IMR-90 (cell line): Measurements from ENCODE around the gene ZYG11B. TPM values are rescaled to one million over a fixed set of nuclear protein-coding genes. Genes with fewer than 3 reads are reported as not detected.

Experiments used
- ATAC-seq: fragments of 200-7000 bp; cut with Tn5 transposase; 2 replicates; pipeline ENCODE4 v1.9.1; 2020; ENCODE audit warnings: low read depth, mild to moderate bottlenecking, moderate library complexity
- BruUV-seq: library from RNA; stranded (reverse); fragments of 400-500 nt; replicated peaks from 2 replicates; lab custom pipeline; 2021; lab: Mats Ljungman, UMichigan
- CTCF ChIA-PET: fragments of 300-600 bp; formaldehyde crosslinking; extraction: SDS; loops from one replicate; lab custom pipeline; 2021; ENCODE audit warnings: antibody characterized with exemption; lab: Yijun Ruan, JAX
- POLR2A ChIA-PET: fragments of 300-600 bp; sonication (Branson Sonifier 250); formaldehyde crosslinking; loops from one replicate; lab custom pipeline; 2022; ENCODE audit warnings: antibody characterized with exemption; ENCODE audit not compliant: unreplicated experiment; lab: Charles Lee
- DNase-seq: peaks from one replicate; pipeline ENCODE4 v3.0.0; 2013
- H2AFZ ChIP-seq: replicated peaks from 2 replicates; pipeline ENCODE3; 2013; ENCODE audit warnings: low read length, mild to moderate bottlenecking; ENCODE audit not compliant: poor library complexity
- H2AK5ac ChIP-seq: 2 replicates; pipeline ENCODE4 v1.6.1; 2013; ENCODE audit warnings: low read depth, low read length, inconsistent platforms
- H2AK9ac ChIP-seq: replicated peaks from 2 replicates; pipeline ENCODE3; 2013; ENCODE audit warnings: mild to moderate bottlenecking, low read depth, low read length, moderate library complexity; ENCODE audit not compliant: poor library complexity
- H2BK120ac ChIP-seq: 2 replicates; pipeline ENCODE4 v1.6.1; 2013; ENCODE audit warnings: low read depth, low read length, inconsistent platforms
- H2BK15ac ChIP-seq: 3 replicates; pipeline ENCODE4 v1.6.1; 2013; ENCODE audit warnings: low read depth, low read length, inconsistent platforms
- H2BK20ac ChIP-seq: 2 replicates; pipeline ENCODE4 v1.6.1; 2013; ENCODE audit warnings: low read depth, mild to moderate bottlenecking, inconsistent platforms, low read length, moderate library complexity
- H2BK5ac ChIP-seq: 2 replicates; pipeline ENCODE4 v1.6.1; 2013; ENCODE audit warnings: mild to moderate bottlenecking, low read depth, low read length, inconsistent platforms; ENCODE audit not compliant: poor library complexity, severe bottlenecking
- H3K14ac ChIP-seq: replicated peaks from 2 replicates; pipeline ENCODE4 v1.6.1; 2013; ENCODE audit warnings: low read depth, low read length, inconsistent platforms
- H3K18ac ChIP-seq: 2 replicates; pipeline ENCODE4 v1.6.1; 2013; ENCODE audit warnings: low read depth, low read length, control low read depth
- H3K23ac ChIP-seq: 2 replicates; pipeline ENCODE4 v1.6.1; 2013; ENCODE audit warnings: low read depth, low read length, inconsistent platforms
- H3K27ac ChIP-seq: 2 replicates; pipeline ENCODE4 v1.5.1; 2013; ENCODE audit warnings: mild to moderate bottlenecking, control low read depth, low read length; ENCODE audit not compliant: insufficient read depth
- H3K27me3 ChIP-seq: 2 replicates; pipeline ENCODE4 v1.6.1; 2013; ENCODE audit warnings: low read length; ENCODE audit not compliant: control insufficient read depth, insufficient read depth
- H3K36me3 ChIP-seq: 2 replicates; pipeline ENCODE4 v1.6.1; 2013; ENCODE audit warnings: low read length, mixed read lengths; ENCODE audit not compliant: control insufficient read depth, insufficient read depth
- H3K4ac ChIP-seq: 2 replicates; pipeline ENCODE4 v1.6.1; 2013; ENCODE audit warnings: low read depth, low read length, inconsistent platforms
- H3K4me1 ChIP-seq: 2 replicates; pipeline ENCODE4 v1.6.1; 2013; ENCODE audit warnings: low read length, mixed read lengths; ENCODE audit not compliant: control insufficient read depth, insufficient read depth
- H3K4me2 ChIP-seq: 2 replicates; pipeline ENCODE4 v1.6.1; 2013; ENCODE audit warnings: low read depth, mild to moderate bottlenecking, control low read depth, low read length, moderate library complexity
- H3K4me3 ChIP-seq: 2 replicates; pipeline ENCODE4 v1.5.1; 2013; ENCODE audit warnings: low read depth, mild to moderate bottlenecking, control low read depth, low read length, moderate library complexity; ENCODE audit not compliant: insufficient read depth
- H3K56ac ChIP-seq: 2 replicates; pipeline ENCODE4 v1.6.1; 2013; ENCODE audit warnings: low read length, inconsistent platforms; ENCODE audit not compliant: insufficient read depth; ENCODE audit errors: extremely low read depth
- H3K79me1 ChIP-seq, 2 experiments: 2 replicates each; pipeline ENCODE4 v1.6.1; 2013; ENCODE audit warnings: low read length in 2 of 2, inconsistent platforms in 1 of 2, low read depth in 1 of 2
- H3K9ac ChIP-seq: 2 replicates; pipeline ENCODE4 v1.6.1; 2013; ENCODE audit warnings: low read depth, low read length, control low read depth
- H3K9me1 ChIP-seq: 2 replicates; pipeline ENCODE4 v1.6.1; 2013; ENCODE audit warnings: low read length, inconsistent platforms; ENCODE audit not compliant: insufficient read depth
- H3K9me3 ChIP-seq: 2 replicates; pipeline ENCODE4 v1.6.1; 2013; ENCODE audit warnings: low read length; ENCODE audit not compliant: control insufficient read depth, insufficient read depth
- H4K20me1 ChIP-seq: 2 replicates; pipeline ENCODE4 v1.6.1; 2013; ENCODE audit warnings: low read length, inconsistent platforms; ENCODE audit not compliant: insufficient read depth
- H4K5ac ChIP-seq: 2 replicates; pipeline ENCODE4 v1.6.1; 2013; ENCODE audit warnings: mild to moderate bottlenecking, low read depth, low read length, control low read depth
- H4K8ac ChIP-seq, 2 experiments: 2 replicates each; pipeline ENCODE4 v1.6.1; 2013; ENCODE audit warnings: low read depth in 2 of 2, low read length in 2 of 2, control low read depth in 1 of 2, inconsistent platforms in 1 of 2
- H4K91ac ChIP-seq: 2 replicates; pipeline ENCODE4 v1.6.1; 2013; ENCODE audit warnings: low read depth, low read length, inconsistent platforms; ENCODE audit not compliant: insufficient read depth
- BHLHE40 ChIP-seq: fragments of 150-350 bp; IDR thresholded peaks from 2 replicates; pipeline ENCODE4 v1.6.1; 2016; ENCODE audit warnings: mild to moderate bottlenecking, low read depth, low read length
- CEBPB ChIP-seq: IDR thresholded peaks from 2 replicates; pipeline ENCODE4 v1.6.1; 2012; ENCODE audit warnings: low read depth, low read length, improper control_type of control experiment
- CHD1 ChIP-seq: IDR thresholded peaks from 2 replicates; pipeline ENCODE4 v1.6.1; 2012; ENCODE audit warnings: low read depth, low read length, improper control_type of control experiment
- FOS ChIP-seq: fragments of 150-350 bp; IDR thresholded peaks from 2 replicates; pipeline ENCODE4 v1.6.1; 2016; ENCODE audit warnings: low read depth, low read length
- MAFK ChIP-seq: IDR thresholded peaks from 2 replicates; pipeline ENCODE4 v1.6.1; 2012; ENCODE audit warnings: low read depth, low read length, improper control_type of control experiment
- MAZ ChIP-seq: IDR thresholded peaks from 2 replicates; pipeline ENCODE4 v1.6.1; 2012; ENCODE audit warnings: low read depth, mild to moderate bottlenecking, low read length, improper control_type of control experiment, moderate library complexity, borderline replicate concordance
- MXI1 ChIP-seq: IDR thresholded peaks from 2 replicates; pipeline ENCODE4 v1.6.1; 2012; ENCODE audit warnings: low read depth, mild to moderate bottlenecking, low read length, moderate library complexity, borderline replicate concordance
- NFE2L2 ChIP-seq: fragments of 150-350 bp; IDR thresholded peaks from 2 replicates; pipeline ENCODE4 v1.6.1; 2016; ENCODE audit warnings: low read depth, mild to moderate bottlenecking, low read length
- POLR2A ChIP-seq: IDR thresholded peaks from 2 replicates; pipeline ENCODE4 v1.6.1; 2012; ENCODE audit warnings: mild to moderate bottlenecking, low read depth, low read length
- RAD21 ChIP-seq: IDR thresholded peaks from 2 replicates; pipeline ENCODE4 v1.6.1; 2012; ENCODE audit warnings: low read length, improper control_type of control experiment
- RCOR1 ChIP-seq: IDR thresholded peaks from 2 replicates; pipeline ENCODE4 v1.6.1; 2012; ENCODE audit warnings: mild to moderate bottlenecking, low read length, improper control_type of control experiment; ENCODE audit not compliant: insufficient replicate concordance
- RFX5 ChIP-seq: IDR thresholded peaks from 2 replicates; pipeline ENCODE4 v1.8.0; 2012; ENCODE audit warnings: low read depth, mild to moderate bottlenecking, low read length, moderate library complexity
- SMC3 ChIP-seq: fragments of 150-350 bp; IDR thresholded peaks from 2 replicates; pipeline ENCODE4 v1.6.1; 2016; ENCODE audit warnings: low read depth, mild to moderate bottlenecking, antibody characterized with exemption, low read length, moderate library complexity
- WGBS, 2 experiments: methylation state at CpG; one replicate each; pipeline versions ENCODE4 v1.1.5 to v1.1.7; 2013; ENCODE audit warnings: missing lambda C conversion rate in 2 of 2; ENCODE audit not compliant: insufficient read length in 1 of 2; ENCODE audit errors: extremely low coverage in 2 of 2; 5-methylcytosine and 5-hydroxymethylcytosine counted together
- dilution Hi-C: fragments of 300-500 bp; cut with HindIII; formaldehyde crosslinking; loops from one replicate; pipeline ENCODE4 v1.14.3; 2018; ENCODE audit warnings: low sequenced_read_pairs; ENCODE audit not compliant: unreplicated experiment
- in situ Hi-C: fragments of 300-500 bp; cut with MboI; formaldehyde crosslinking; loops from 3 replicates; pipeline ENCODE4 v1.14.3; 2019; ENCODE audit warnings: low sequenced_read_pairs, inconsistent platforms, mixed read lengths
- intact Hi-C: fragments of 100-400 bp; cut with micrococcal nuclease; formaldehyde crosslinking; loops from 2 replicates; pipeline ENCODE4 v1.10.0; 2022
- polyA plus RNA-seq, 3 experiments: library from polyadenylated mRNA; depleted of rRNA; stranded (reverse); fragments of >200 nt; gene quantifications; 2 replicates each; pipeline ENCODE4 v1.2.3, GENCODE V29; 2012; ENCODE audit warnings: low replicate concordance in 1 of 3
- total RNA-seq: library from RNA; depleted of rRNA; stranded (reverse); fragments of >200 nt; gene quantifications from 2 replicates; pipeline ENCODE4 v1.2.3, GENCODE V29; 2012
- TF ChIP-seq, protein P1 (sequence below): conservative IDR thresholded peaks from 2 replicates; pipeline ENCODE4 v1.5.1; 2012; ENCODE audit warnings: mild to moderate bottlenecking, low read depth, low read length, improper control_type of control experiment
- TF ChIP-seq, protein P2 (sequence below): fragments of 150-350 bp; IDR thresholded peaks from 2 replicates; pipeline ENCODE4 v1.6.1; 2016; ENCODE audit warnings: low read depth, mild to moderate bottlenecking, low read length, moderate library complexity, borderline replicate concordance
- TF ChIP-seq, protein P3 (sequence below): fragments of 150-350 bp; IDR thresholded peaks from 2 replicates; pipeline ENCODE4 v1.6.1; 2017; ENCODE audit warnings: mild to moderate bottlenecking, antibody characterized with exemption, low read length, low read depth

ZYG11B gene
- total and polyA plus RNA-seq, 2 of the 4 experiments (the other 2 are of a cell fraction): 8.1 to 55.2 TPM

DNA sequence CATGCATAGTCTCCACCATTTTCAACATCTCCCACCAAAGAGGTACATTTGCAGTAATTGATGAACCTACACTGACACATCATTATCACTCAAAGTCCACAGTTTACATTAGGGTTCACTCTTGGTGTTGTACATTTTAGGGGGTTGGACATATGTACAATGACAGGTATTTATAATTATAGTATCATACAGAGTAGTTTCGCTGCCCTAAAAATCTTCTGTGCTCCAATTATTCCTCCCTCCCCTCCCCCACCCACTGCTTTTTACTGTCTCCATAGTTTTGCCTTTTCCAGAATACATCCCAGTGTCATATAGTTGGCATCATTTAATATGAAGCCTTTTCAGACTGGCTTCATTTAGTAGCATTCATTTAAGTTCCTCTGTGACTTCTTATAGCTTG lies 41.7 kb upstream of the ZYG11B start:
- dilution Hi-C loops: no loop called here
- H2AK9ac ChIP-seq: no peak overlapping the region

More for the DNA sequence above, 41.7 kb upstream of the ZYG11B start:
- Histone ChIP-seq H3K9ac (no peak overlapping the region), H2BK15ac (no peak overlapping the region), H3K23ac (no peak overlapping the region), H3K27ac (no peak overlapping the region), H3K56ac (no peak overlapping the region), H3K4me3 (no peak overlapping the region), H3K79me1 (peaks cover 0 to 7% of the 10 kb centered on the region in 2 experiments; a peak in 2 of 4 replicates), H2AK5ac (no peak overlapping the region), H3K4me2 (no peak overlapping the region), H2BK5ac (no peak overlapping the region), H3K27me3 (no peaks in the 10 kb centered on the region), H2AFZ (no peak overlapping the region), H4K91ac (no peak overlapping the region), H3K4me1 (no peaks in the 10 kb centered on the region), H3K9me1 (no peaks in the 10 kb centered on the region), H3K9me3 (no peaks in the 10 kb centered on the region), H4K8ac (no peak overlapping the region), H4K5ac (no peak overlapping the region), H3K14ac (no peak overlapping the region), H2BK20ac (no peak overlapping the region), H3K18ac (no peak overlapping the region), H3K36me3 (peaks cover 10% of the 10 kb centered on the region), H2BK120ac (no peak overlapping the region), H4K20me1 (no peaks in the 10 kb centered on the region), H3K4ac (no peak overlapping the region)
- intact Hi-C loops (no loop called here), in situ Hi-C loops (loop anchor here (10.0 kb wide), 1 partner anchor 280 kb away; the partner anchor contains the start of genes ORC1 and PRPF38A)
- TF ChIP-seq SMC3: no peak
- TF ChIP-seq POLR2A: no peak
- no peak for TF ChIP-seq FOS
- TF ChIP-seq, protein P1, sequence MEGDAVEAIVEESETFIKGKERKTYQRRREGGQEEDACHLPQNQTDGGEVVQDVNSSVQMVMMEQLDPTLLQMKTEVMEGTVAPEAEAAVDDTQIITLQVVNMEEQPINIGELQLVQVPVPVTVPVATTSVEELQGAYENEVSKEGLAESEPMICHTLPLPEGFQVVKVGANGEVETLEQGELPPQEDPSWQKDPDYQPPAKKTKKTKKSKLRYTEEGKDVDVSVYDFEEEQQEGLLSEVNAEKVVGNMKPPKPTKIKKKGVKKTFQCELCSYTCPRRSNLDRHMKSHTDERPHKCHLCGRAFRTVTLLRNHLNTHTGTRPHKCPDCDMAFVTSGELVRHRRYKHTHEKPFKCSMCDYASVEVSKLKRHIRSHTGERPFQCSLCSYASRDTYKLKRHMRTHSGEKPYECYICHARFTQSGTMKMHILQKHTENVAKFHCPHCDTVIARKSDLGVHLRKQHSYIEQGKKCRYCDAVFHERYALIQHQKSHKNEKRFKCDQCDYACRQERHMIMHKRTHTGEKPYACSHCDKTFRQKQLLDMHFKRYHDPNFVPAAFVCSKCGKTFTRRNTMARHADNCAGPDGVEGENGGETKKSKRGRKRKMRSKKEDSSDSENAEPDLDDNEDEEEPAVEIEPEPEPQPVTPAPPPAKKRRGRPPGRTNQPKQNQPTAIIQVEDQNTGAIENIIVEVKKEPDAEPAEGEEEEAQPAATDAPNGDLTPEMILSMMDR: no peak
- TF ChIP-seq, protein P2, sequence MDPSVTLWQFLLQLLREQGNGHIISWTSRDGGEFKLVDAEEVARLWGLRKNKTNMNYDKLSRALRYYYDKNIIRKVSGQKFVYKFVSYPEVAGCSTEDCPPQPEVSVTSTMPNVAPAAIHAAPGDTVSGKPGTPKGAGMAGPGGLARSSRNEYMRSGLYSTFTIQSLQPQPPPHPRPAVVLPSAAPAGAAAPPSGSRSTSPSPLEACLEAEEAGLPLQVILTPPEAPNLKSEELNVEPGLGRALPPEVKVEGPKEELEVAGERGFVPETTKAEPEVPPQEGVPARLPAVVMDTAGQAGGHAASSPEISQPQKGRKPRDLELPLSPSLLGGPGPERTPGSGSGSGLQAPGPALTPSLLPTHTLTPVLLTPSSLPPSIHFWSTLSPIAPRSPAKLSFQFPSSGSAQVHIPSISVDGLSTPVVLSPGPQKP: no peak
- no peak for TF ChIP-seq BHLHE40
- TF ChIP-seq MAFK: no peak
- TF ChIP-seq MAZ: no peak
- no peak for TF ChIP-seq CEBPB
- no peak for TF ChIP-seq RCOR1
- TF ChIP-seq NFE2L2: no peak
- TF ChIP-seq, protein P3, sequence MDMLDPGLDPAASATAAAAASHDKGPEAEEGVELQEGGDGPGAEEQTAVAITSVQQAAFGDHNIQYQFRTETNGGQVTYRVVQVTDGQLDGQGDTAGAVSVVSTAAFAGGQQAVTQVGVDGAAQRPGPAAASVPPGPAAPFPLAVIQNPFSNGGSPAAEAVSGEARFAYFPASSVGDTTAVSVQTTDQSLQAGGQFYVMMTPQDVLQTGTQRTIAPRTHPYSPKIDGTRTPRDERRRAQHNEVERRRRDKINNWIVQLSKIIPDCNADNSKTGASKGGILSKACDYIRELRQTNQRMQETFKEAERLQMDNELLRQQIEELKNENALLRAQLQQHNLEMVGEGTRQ: no peak
- TF ChIP-seq CHD1: no peak
- no peak for TF ChIP-seq RFX5
- TF ChIP-seq MXI1: no peak
- no peak for TF ChIP-seq RAD21
- no TSS peak for BruUV-seq
- ATAC-seq: no peak
- CTCF ChIA-PET: no interaction called here
- POLR2A ChIA-PET: no interaction called here
- DNase-seq: no peak
- no CpG with 5 or more reads among the region's 1 CpG for WGBS, 2 experiments
